ENCODE measurements around the gene RAI14.

Gene RAI14

DNA sequence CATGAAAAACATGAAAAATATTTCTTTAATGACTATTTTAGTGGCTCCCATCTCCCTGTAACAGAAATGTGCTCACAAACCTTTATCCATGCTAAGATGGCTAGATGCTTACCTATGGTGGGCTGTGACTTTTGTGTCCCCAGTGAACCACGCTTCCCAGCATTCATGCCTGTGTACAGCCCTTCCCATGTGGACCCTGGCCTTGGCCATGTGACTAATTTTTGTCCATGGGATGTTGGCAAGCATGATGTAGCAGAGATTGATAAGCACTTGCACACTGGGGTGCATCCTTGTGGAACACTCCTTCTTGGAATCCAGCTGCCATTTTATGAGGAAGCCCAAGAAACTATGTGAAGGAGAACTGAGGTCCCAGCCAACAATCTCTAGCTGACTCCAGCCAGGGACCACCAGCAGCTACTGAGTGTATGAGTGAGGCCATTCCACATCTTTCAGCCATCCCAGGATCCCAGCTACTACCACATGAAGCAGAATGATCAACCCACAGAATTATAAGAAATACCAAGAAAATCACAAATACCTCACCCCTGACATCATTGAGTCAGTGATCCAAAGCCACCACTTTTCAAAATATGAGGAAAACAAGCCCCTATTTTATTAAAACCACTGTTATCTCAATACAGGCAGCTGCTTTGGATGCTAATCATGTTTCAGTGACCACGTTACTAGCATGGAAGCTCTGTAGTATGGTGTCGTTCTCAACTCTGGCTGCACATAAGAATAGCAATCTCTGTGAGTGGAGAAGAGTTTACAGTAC lies 16.1 kb upstream of the RAI14 start:
- DNase-seq (ENCODE audit: low read depth, low spot score), result no peak

DNA sequence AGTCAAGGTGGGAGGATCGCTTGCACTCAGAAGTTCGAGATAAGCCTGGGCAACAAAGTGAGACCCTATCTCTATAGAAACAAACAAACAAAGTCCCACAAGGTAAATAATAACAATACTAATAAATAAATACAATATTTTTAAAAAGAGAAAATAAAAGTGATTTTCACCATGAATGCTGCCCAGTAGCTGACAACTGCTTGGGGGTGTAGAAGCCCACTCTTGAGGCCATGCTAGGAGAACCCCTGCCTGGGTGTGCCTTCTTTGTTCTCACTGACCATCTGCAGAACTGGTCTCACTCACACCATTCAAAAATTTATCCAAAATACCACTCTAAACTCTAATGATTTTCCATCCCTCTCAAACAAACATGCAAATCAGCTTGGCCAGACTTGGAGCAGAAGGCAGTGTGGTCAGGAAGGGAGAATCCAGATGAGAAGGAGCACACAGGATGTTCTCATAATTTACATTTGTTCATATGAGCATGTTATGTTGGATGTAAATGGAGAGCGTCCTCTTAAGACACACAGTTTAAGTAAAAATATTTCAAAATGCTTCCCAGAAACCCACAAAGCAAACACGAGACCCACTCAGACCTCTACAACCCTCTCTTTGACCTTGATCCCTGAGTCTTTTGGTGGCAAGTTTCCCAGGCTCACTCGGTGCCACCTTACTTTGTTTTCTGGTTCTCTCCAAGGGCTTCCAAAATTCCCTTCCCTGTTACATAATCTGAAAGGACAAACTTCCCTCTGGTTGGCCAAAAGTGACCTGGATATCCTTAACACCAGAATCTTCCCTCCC lies 7.9 kb upstream of the RAI14 start:
- no peak for DNase-seq (ENCODE audit: low read depth, low spot score)

DNA sequence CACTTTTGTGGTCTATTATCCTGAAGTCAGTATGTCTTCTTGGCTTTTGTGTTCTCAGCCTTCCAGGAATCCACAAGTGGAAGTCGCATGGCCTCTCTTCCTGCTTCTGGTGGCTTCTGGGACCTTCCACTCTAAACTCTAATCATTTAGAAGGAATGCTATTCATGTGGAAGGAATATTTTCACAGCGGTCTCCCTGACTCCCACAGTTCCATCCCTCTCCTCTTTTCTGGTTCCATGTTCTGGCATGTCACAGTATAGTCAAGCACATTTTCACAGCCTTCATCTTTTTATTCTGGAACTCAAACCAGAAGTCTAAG lies 7.3 kb upstream of the RAI14 start:
- no peak for DNase-seq (ENCODE audit: low read depth, low spot score)

DNA sequence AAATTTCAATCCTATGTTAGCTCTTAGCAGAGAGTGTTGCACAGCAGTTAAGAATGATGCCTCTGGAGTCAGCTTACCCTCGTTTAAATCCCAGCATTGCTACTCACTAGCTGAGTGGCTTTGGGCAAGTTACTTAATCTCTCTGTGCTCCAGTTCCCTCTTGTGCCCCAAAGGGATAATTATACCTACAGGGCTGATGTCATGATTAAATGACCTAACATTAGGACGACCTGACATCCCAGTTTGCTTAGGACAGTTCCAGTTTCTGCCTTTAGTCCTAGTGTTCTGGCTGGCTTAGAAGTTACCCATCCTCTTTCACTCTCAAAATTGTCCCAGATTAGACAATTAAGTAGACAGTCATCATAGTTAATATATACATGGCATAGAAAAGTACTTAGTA lies 4.3 kb upstream of the RAI14 start:
- DNase-seq (ENCODE audit: low read depth, low spot score), result no peak

DNA sequence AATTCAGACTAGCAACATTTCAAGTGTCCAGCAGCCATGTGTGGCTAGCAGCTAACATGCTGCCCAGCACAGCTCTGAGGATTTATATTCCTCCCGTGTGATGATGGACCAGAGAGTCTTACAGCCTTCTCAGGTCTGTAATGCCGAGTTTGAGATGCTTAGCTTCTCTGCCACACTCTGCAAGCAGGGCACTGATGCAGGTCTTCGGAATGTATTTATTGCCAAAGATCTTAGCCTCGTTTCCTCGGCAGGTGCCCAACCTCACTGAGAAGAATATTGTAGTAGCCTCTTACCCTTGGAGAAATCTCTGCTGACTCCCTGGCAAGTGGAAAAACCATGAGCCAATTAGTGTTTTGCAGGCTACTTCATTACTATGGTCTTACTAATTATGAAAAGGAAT lies 3.7 kb upstream of the RAI14 start:
- DNase-seq (ENCODE audit: low read depth, low spot score), result no peak

DNA sequence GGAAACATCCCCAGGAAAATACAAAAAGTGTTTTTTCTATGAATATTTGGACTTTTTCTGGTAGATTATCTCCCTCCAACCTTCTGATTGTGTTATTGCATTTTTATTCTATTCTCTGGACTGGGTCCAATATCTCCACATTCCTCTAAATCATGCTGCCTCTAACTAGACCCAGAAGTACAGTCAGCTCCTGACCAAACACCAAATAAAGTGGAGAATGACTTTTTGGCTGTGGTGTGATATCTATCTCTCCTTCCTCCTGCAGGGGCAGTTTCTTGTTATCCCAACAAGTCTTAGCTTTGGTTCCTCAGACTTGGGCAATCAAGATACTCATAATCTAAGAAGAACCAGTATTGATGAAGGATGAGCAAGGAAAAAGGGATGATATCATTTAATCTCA lies 3.2 kb upstream of the RAI14 start:
- DNase-seq (ENCODE audit: low read depth, low spot score), result no peak

DNA sequence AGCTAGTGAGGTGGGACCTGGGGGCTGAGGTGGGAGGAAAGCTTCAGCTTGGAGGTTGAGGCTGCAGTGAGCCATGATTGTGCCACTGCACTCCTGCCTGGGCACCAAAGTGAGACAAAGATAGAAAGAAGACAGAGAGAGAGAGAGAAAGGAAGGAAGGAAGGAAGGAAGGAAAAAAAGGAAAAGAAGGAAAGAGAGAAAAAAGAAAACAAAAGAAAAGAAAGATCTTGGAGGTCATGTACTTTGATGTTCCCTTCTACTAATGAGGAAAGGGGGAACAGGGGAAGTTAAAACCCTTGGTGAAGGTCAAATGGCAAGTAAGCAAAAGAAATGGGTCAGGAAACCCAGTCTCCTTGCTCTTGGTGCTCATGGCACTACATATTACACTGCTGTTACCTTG lies 2.4 kb upstream of the RAI14 start:
- no peak for DNase-seq (ENCODE audit: low read depth, low spot score)

DNA sequence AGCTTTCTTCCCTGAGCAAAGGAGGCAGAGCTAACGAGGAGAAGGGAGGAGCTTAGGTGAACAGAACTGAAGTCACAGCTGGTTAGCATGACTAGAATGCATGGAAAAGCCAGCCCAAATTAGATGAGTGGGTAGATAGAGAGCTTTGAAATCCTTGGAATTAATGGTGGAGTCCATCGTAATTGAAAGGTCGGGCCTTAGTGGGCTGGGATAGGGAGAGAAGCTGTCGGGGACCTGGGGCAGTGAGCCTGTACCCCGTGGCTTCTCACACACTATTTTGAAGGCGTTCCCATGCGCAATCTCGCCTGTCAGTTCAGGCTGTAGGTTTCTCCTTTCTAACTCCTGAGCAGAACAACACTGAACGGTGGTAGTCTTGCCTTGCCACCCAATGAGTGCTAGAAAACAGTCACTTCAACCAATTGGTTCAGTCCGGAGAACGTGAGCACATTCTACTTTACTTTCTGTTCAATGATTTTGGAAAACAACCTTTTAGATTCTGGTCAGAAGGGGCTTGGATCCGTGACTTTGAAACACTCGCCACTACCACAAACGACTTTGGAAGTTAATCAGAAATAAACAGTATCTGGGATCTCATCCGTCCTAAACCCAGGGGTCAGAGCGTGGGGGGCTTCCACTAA lies 655 bp upstream of the RAI14 start:
- peak; percentile 54 for DNase-seq (ENCODE audit: low read depth, low spot score)

DNA sequence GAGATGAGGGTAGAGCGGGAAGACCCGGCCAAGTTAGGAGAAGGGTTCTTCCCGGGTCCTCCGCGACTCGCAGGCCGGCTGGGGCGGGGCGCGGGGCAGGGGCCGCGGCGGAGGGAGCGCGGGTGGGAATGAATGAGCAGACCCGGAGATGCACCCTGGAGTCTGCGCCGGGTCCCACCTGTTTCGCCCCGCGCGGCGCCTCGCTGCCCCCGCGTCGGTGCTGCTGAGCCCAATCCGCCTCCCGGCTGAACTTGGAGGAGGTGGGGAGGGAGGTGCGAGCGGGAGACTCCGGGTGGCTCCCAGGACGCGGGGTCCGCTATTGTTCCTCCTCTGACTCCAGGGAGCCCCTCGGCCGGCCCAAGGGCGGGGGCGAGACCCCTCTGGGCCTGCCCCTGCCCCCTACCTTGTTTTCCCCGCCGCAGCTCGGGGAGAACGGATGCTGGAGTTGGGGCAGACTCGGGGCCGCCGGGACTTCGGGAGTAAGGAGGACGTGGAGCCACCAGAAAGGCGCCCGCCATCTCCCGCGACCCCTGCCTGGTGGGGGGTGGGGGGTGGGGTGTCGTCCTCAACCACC lies 659 bp downstream of the RAI14 start:
- DNase-seq (ENCODE audit: low read depth, low spot score), result no peak

DNA sequence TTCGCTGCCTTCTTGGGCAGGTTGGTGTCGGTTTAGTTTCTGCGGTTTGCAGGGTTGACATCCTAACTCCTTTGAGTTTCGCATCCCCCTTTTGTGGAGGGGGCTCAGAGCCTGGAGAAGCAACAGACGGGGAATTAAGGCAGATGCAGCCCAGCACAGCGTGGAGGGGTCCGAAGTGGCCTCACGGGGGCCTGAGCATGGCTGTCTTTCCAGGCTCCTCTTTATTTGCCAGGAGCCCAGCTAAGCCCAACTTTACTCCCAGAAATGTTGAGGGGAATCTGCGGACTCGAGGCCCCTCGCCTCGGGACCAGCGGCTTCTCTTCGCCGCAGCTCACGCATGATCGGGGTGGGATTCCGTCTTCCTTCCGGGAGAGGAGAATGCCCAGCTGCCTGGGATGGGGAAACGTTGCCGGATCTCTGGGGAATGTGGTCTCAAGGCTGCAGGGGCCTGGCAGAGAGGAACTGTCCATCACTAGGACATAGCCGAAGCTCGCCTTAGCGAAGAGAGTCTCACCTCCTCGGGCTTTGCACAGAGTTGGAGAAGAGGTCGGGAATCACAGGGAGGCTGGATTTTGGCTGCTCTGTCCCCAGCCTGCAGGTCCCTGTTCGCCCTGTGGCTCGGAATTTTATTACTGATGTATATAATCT lies 1.3 kb downstream of the RAI14 start:
- DNase-seq (ENCODE audit: low read depth, low spot score), result no peak

DNA sequence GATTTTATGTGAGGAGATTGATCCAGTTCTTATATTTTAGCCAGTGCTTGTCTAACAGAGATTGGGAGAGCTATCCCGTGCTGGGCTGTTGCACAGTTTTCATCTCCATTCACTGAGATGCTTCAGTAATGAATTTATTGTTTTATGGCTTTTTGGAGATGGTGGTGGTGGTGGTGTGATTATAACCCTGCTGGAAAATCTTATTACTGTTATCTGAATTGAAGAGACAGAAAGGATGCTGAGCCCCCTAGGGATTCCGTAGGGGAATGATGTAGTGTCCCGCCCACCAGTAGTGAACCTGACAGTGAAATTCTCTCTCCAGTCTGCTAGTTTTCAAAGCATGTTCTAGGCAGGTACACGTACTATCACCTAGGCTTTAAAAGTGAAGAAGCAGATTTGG lies 1.9 kb downstream of the RAI14 start:
- no peak for DNase-seq (ENCODE audit: low read depth, low spot score)

DNA sequence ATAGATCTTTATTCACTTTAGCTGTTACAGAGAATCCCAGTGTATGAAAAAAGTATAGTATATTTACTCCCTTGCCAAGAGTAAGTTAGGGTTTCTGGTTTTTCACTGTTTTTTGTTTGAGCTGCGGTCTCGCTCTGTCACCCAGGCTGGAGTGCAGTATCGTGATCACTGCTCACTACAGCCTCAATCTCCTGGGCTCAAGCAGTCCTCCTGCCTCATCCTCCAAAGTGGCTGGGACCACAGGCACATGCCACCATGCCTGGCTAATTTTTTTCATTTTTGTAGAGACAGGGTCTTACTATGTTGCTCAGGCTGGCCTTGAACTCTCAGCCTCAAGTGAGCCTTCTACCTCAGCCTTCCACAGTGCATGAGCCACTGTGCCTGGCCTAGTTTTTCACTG lies 3.0 kb downstream of the RAI14 start:
- no peak for DNase-seq (ENCODE audit: low read depth, low spot score)

DNA sequence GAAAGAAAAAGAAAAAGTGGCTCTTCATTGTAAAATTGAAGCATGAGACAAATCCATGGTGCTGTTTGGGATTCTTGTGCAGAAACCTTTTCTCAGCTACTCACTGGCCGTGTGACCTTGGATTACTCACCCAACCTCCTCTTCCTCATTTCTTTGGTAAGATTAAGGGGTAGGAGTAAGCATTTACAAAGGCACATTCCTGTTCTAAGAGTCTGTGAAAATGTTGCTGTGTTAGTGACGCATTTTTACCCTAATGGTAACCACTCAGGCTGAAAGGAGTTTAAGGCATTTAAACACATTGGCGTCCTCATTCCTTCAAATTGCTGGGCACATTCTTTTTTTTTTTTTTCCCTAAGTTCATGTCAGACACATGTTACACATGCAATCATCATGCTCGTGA lies 4.3 kb downstream of the RAI14 start:
- no peak for DNase-seq (ENCODE audit: low read depth, low spot score)

DNA sequence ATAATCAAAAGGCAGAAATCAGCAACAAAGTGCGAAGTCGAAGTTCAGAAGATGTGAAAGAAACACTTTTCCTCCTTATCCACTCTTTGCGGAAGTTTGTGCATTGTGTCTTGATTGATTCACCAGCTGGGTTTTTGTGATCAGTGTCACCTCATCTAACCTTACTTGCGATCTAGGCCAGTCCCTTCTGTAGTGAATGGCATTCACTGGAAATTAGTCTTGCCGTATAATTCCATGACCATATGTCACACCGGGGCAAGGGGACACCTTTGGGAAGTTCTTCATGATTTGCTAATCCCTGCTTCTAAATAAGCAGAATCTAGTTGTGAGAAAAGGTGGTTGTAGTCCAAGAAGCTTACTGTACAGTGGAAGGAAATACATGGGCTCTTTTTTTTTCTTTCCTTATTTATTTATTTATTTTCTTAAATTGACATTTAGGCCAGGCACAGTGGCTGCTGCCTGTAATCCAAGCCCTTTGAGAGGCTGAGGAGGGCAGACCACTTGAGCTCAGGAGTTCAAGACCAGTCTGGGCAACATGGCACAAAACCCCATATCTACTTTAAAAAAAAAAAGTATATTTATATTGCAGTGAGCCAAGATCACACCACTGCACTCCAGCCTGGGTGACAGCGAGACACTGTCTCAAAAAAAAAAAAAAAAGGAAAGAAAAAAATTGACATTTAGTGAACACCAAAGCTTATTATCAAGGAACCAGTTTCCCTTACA lies 7.8 kb downstream of the RAI14 start:
- DNase-seq (ENCODE audit: low read depth, low spot score), result no peak

DNA sequence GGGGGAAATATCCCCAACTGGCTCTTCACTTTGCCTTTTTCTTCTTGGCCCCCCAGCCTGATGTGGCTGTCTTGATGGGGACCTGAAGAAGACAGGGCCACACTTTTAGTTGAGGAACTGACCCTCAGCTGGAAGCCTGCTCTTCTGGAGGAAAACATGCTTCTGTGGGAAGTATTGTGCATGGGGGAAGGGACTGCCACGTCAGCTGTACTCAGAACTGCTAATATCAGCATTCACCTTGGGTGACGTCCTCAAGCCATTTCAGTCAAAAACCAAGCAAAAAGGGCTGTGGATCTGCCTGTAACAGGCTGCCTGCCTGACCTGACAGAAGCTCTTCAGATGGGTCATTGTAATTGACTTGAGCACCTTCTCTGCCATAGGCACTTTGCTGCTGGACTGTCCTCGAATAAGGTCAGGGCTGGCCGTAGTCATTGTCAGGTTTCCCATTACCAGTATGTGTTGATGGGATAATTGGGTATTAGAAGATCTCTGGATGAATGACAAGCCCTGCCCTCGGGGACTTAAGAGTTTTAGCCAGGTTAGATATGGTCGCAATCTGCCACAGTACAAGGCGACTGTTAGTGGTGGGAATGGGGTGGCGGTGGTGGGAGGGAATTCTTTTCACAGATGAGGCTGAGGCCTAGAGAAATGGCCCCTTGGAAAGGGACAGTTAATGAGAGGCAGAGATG lies 10.4 kb downstream of the RAI14 start:
- DNase-seq (ENCODE audit: low read depth, low spot score), result no peak

DNA sequence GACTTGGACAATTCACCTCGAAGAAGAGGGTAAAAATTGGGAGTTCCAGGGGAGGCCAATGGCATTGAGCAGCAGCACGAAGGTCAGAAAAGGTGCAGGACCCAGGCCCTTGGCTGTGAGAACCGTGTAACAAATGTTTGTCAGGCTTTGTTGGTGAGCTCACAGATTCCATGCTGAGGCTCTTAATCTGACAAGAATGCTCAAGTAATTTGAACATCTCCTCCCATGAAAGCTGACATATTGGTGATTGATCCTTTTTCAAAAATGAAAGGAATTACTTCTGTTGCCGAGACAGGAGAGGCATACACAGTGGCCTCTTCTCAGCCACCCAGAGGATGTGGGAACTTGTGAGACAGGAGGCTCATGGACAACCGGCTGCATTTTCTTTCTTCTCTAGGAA lies 11.6 kb downstream of the RAI14 start:
- no peak for DNase-seq (ENCODE audit: low read depth, low spot score)

DNA sequence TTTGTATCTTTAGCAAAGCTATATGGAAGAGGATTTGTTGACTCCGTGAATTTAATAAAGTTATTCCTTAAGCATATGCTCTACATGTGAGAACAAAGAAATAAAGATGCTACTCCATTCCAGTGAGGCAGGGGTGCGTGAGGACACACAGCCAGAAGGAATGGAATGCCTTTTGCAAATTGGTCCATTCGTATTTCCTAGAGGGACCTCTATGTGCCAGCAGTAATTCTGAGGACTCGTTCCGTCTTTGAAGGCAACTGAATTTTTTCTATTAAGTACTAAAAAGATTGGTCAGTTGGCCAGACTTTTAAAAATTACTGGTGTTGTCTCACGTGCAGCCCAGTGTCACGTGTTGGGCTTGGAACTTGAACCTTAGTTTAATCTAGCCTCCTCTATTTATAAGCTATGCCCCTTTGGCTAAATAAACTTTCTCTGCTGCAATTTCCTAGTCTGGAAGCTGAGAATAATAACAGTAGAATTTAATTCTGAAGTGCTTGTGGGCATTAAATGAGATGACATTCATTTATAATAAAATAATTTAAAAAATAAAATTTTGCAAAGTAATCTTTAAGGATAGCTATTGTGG lies 13.9 kb downstream of the RAI14 start:
- DNase-seq (ENCODE audit: low read depth, low spot score), result no peak

DNA sequence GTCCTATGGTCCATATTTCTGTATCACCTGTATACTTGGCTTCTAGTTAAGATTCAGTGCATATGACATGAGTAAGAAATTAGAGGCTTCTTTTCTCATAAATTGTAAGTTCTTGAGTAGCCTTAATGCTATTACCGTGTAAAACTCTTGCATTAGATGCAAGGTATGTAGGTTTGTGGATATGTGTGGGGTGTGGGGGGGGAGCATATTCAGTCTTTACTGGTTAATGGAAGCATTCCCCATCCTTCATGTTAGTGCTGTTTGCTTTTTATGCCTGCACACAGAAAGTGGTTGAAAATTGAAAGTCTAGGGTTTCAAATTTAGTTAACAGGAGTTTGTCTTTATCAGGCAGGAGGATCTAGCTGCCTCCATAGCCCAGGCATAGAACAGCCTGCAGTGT lies 16.1 kb downstream of the RAI14 start:
- no peak for DNase-seq (ENCODE audit: low read depth, low spot score)

DNA sequence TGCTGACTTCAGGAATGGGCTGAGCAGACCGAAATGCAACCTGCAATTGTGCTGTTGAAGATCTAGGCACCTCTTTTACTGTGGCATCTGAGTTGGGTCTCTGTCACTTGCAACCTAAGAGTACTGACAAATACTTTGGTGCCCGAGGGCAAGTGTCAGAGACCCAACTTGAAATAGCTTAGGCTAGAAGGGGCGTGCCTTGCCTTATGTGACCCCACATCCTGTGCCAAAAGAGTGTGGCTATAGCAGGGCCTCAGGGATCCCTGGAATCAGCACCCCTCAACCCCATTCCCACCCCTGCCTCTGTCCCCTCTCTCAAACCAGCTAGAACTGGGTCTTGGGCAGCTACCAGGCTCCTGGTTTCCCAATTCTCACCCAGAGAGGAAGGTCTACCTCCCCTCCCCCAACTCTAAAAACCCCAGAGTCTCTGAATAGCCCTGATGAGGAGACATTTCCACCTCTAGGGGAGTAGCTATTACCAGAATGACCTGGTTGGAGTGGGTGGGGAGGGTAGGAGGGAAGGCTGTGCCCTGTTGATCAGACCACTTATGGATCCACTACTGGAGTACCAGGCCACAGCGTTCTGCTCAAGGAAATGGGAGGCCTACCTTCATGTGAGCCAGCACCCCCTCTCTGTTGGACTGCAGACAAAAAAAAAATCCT lies 17.5 kb downstream of the RAI14 start:
- DNase-seq (ENCODE audit: low read depth, low spot score), result no peak

DNA sequence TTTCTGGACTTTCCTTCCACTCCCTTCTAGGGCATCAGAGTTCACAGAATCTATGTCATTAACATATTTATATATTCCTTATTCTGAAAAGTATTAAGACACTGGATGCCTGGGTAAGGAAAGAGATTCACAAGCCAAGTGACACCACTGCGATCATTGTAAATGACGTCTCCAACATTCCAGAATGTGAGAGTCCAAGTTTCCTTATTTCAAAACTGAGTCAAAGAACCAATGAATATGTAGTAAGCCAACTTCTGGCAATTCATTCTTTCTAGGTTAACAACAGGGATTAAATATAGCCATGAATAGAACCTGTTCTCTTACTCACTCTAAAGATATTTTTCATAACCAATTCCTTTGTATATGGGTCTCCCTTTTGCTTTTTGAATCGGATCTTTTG lies 18.1 kb downstream of the RAI14 start:
- DNase-seq (ENCODE audit: low read depth, low spot score), result no peak

All from brain pericyte (primary cell).